Ishikawa (cell line): ENCODE data around the gene SPDYE3.

Experiments used
- CEBPB ChIP-seq: IDR thresholded peaks from 2 replicates; pipeline ENCODE4 v1.6.1; 2012
- CREB1 ChIP-seq: IDR thresholded peaks from 2 replicates; pipeline ENCODE4 v1.6.1; 2012; ENCODE audit warnings: low read depth
- EGR1 ChIP-seq: IDR thresholded peaks from 2 replicates; pipeline ENCODE4 v1.6.1; 2012
- EP300 ChIP-seq: IDR thresholded peaks from 2 replicates; pipeline ENCODE4 v1.6.1; 2012; ENCODE audit warnings: borderline replicate concordance
- FOXM1 ChIP-seq: IDR thresholded peaks from 2 replicates; pipeline ENCODE4 v1.6.1; 2012; ENCODE audit warnings: low read depth, borderline replicate concordance
- MAX ChIP-seq: IDR thresholded peaks from 2 replicates; pipeline ENCODE4 v1.6.1; 2012
- NFIC ChIP-seq: IDR thresholded peaks from 2 replicates; pipeline ENCODE4 v1.6.1; 2012
- RAD21 ChIP-seq: IDR thresholded peaks from 2 replicates; pipeline ENCODE4 v1.6.1; 2012; ENCODE audit warnings: low read depth
- REST ChIP-seq: IDR thresholded peaks from 2 replicates; pipeline ENCODE4 v1.6.1; 2012; ENCODE audit warnings: low read depth, mild to moderate bottlenecking
- TAF1 ChIP-seq: IDR thresholded peaks from 2 replicates; pipeline ENCODE4 v1.6.1; 2012; ENCODE audit warnings: low read depth, mild to moderate bottlenecking
- TCF12 ChIP-seq: IDR thresholded peaks from 2 replicates; pipeline ENCODE4 v1.6.1; 2012; ENCODE audit warnings: low read depth
- TEAD4 ChIP-seq: IDR thresholded peaks from 2 replicates; pipeline ENCODE4 v1.6.1; 2012
- USF1 ChIP-seq: IDR thresholded peaks from 2 replicates; pipeline ENCODE4 v1.6.1; 2012
- YY1 ChIP-seq: IDR thresholded peaks from 2 replicates; pipeline ENCODE4 v1.6.1; 2012; ENCODE audit warnings: low read depth

- TF ChIP-seq TAF1 (no peak), MAX (no peak), YY1 (no peak), RAD21 (no peak), REST (no peak), EGR1 (no peak), EP300 (no peak), FOXM1 (no peak), CEBPB (no peak), TCF12 (no peak), USF1 (no peak), CREB1 (no peak), TEAD4 (no peak), NFIC (no peak)
Observed at GRCh38 chr7:100353685-100354330, 46.3 kb downstream of the SPDYE3 start.
